K562 (cell line): ENCODE measurements around the gene PLXNA3. TPM values are rescaled to one million over a fixed set of nuclear protein-coding genes. Genes with fewer than 3 reads are reported as not detected.

ENCODE experiments used
- ATAC-seq: fragments of 200-7000 bp; cut with Tn5 transposase; 3 replicates; pipeline ENCODE4 v1.9.1; 2020; ENCODE audit warnings: moderate library complexity
- BruUV-seq: library from RNA; stranded (reverse); fragments of 400-500 nt; replicated peaks from 2 replicates; lab custom pipeline; 2021; lab: Mats Ljungman, UMichigan
- CTCF ChIA-PET: fragments of 300-600 bp; formaldehyde crosslinking; extraction: SDS; loops from one replicate; lab custom pipeline; 2021; ENCODE audit warnings: low intra/inter-chr PET ratio; lab: Yijun Ruan, JAX
- POLR2A ChIA-PET: fragments of 300-600, 350-650 bp; sonication (Branson Sonifier 250); formaldehyde crosslinking; extraction: SDS; loops from one replicate; lab custom pipeline; 2021; ENCODE audit warnings: antibody characterized with exemption, inconsistent platforms; lab: Yijun Ruan, JAX
- DNase-seq, 4 experiments: peaks; one replicate each; pipeline versions ENCODE4 v3.0.0 to v3.0.0-alpha.2; 2011 to 2018; ENCODE audit warnings: low spot score in 3 of 4, mixed read lengths in 3 of 4; ENCODE audit errors: extremely low read depth in 1 of 4
- FAIRE-seq: peaks from 2 replicates; lab custom pipeline; 2011; peaks lifted over from hg19 to GRCh38; lab: Jason Lieb, UNC
- H2AFZ ChIP-seq: 2 replicates; pipeline ENCODE4 v1.6.0; 2011; ENCODE audit warnings: low read depth, low read length, control low read depth, inconsistent platforms
- H3K27ac ChIP-seq: fragments of 200-600 bp; 3 replicates; pipeline ENCODE4 v1.8.0; 2011; ENCODE audit warnings: low read depth, mild to moderate bottlenecking, control low read depth, inconsistent platforms, low read length, moderate library complexity, mixed read lengths; ENCODE audit errors: extremely low read depth
- H3K27me3 ChIP-seq, 2 experiments: fragments of 300-600 bp in 1 of 2; 2 replicates in 1 of 2; 3 replicates in 1 of 2; pipeline versions ENCODE4 v1.6.0 to v1.8.0; 2011; ENCODE audit warnings: inconsistent platforms in 2 of 2, low read length in 2 of 2, mild to moderate bottlenecking in 1 of 2, mixed read lengths in 1 of 2, moderate library complexity in 1 of 2; ENCODE audit not compliant: control insufficient read depth in 2 of 2, insufficient read depth in 2 of 2
- H3K36me3 ChIP-seq: fragments of 300-600 bp; 3 replicates; pipeline ENCODE4 v1.8.0; 2011; ENCODE audit warnings: mild to moderate bottlenecking, low read length, inconsistent platforms; ENCODE audit not compliant: control insufficient read depth, insufficient read depth
- H3K4me1 ChIP-seq, 2 experiments: fragments of 200-600 bp in 1 of 2; replicated peaks in 1 of 2; 2 replicates in 1 of 2; 3 replicates in 1 of 2; pipeline versions ENCODE4 v1.5.1 to v1.8.0; 2011; ENCODE audit warnings: inconsistent platforms in 2 of 2, low read length in 2 of 2, mild to moderate bottlenecking in 1 of 2, mixed read lengths in 1 of 2, moderate library complexity in 1 of 2; ENCODE audit not compliant: control insufficient read depth in 2 of 2, insufficient read depth in 2 of 2
- H3K4me2 ChIP-seq: 2 replicates; pipeline ENCODE4 v1.6.1; 2011; ENCODE audit warnings: low read length, control low read depth, inconsistent platforms, mixed read lengths; ENCODE audit not compliant: insufficient read depth
- H3K4me3 ChIP-seq: fragments of 200-600 bp; sonication (generic), shearing (Covaris generic); 2 replicates; pipeline ENCODE4 v1.5.1; 2016; ENCODE audit warnings: control low read depth, inconsistent platforms
- H3K79me2 ChIP-seq: fragments of 200-600 bp; 3 replicates; pipeline ENCODE4 v1.8.0; 2011; ENCODE audit warnings: low read length, inconsistent platforms; ENCODE audit not compliant: control insufficient read depth, insufficient read depth
- H3K9ac ChIP-seq, 2 experiments: 2 replicates each; pipeline versions ENCODE4 v1.6.0 to v1.6.1; 2011; ENCODE audit warnings: low read depth in 2 of 2, low read length in 2 of 2, control low read depth in 1 of 2, inconsistent platforms in 1 of 2, mild to moderate bottlenecking in 1 of 2, mixed read lengths in 1 of 2; ENCODE audit not compliant: insufficient read depth in 1 of 2
- H3K9me1 ChIP-seq: one replicate; pipeline ENCODE4 v1.6.0; 2011; ENCODE audit warnings: inconsistent platforms, mild to moderate bottlenecking, low read length, moderate library complexity; ENCODE audit not compliant: control insufficient read depth, insufficient read depth
- H3K9me3 ChIP-seq: replicated peaks from 2 replicates; pipeline ENCODE4 v1.5.1; 2011; ENCODE audit warnings: low read depth, low read length, inconsistent platforms; ENCODE audit not compliant: control insufficient read depth, insufficient read depth
- H4K20me1 ChIP-seq: replicated peaks from 2 replicates; pipeline ENCODE4 v1.6.1; 2011; ENCODE audit warnings: low read length, inconsistent platforms, mixed read lengths; ENCODE audit not compliant: control insufficient read depth, insufficient read depth
- BRD4 ChIP-seq: fragments of 200-600 bp; sonication (generic); IDR thresholded peaks from 2 replicates; pipeline ENCODE4 v1.6.1; 2017; ENCODE audit warnings: inconsistent platforms
- IRF2 ChIP-seq: sonication (generic); formaldehyde crosslinking; IDR thresholded peaks from 2 replicates; pipeline ENCODE4 v1.8.1; 2022; ENCODE audit warnings: mild to moderate bottlenecking, missing genetic modification reagents
- KHSRP ChIP-seq: fragments of 450-650 bp; IDR thresholded peaks from 2 replicates; pipeline ENCODE4 v1.6.1; 2017
- SMAD2 ChIP-seq: fragments of 150-350 bp; IDR thresholded peaks from 2 replicates; pipeline ENCODE4 v1.6.1; 2014; ENCODE audit warnings: low read depth, mild to moderate bottlenecking, low read length
- SRSF9 ChIP-seq: fragments of 200-400 bp; formaldehyde crosslinking; IDR thresholded peaks from 2 replicates; pipeline ENCODE4 v1.6.1; 2017; ENCODE audit warnings: low read depth, low read length, borderline replicate concordance
- ZNF785 ChIP-seq: fragments of 250-450 bp; sonication (Bioruptor Pico); IDR thresholded peaks from 2 replicates; pipeline ENCODE4 v1.4.0; 2020; ENCODE audit warnings: mild to moderate bottlenecking
- ZSCAN32 ChIP-seq: fragments of 450-650 bp; formaldehyde crosslinking; IDR thresholded peaks from 2 replicates; pipeline ENCODE4 v1.4.0; 2020; ENCODE audit warnings: mild to moderate bottlenecking, moderate library complexity
- WGBS: fragments of 100-300 bp; shearing (Covaris generic); methylation state at CpG from one replicate; pipeline ENCODE4 v1.1.6; 2016; ENCODE audit warnings: low coverage, mixed read lengths; ENCODE audit not compliant: insufficient coverage; ENCODE audit errors: missing lambda C conversion rate; 5-methylcytosine and 5-hydroxymethylcytosine counted together
- in situ Hi-C: fragments of 300-500 bp; cut with MboI; formaldehyde crosslinking; loops from 4 replicates; pipeline ENCODE4 v1.15.0; 2018; ENCODE audit warnings: inconsistent platforms, mixed read lengths
- intact Hi-C: fragments of 100-400 bp; cut with micrococcal nuclease; formaldehyde crosslinking; loops from 2 replicates; pipeline ENCODE4 v1.14.2; 2022
- polyA plus RNA-seq, 8 experiments: library from polyadenylated mRNA; depleted of rRNA in 4 of 8; stranded (reverse) in 5 of 8; unstranded in 3 of 8; fragments of >200 nt; fragmentation: Nextera tagmentation in 2 of 8; fragmentation: Illumina TruSeq in 1 of 8; extraction: Ambion mirVana in 2 of 8; extraction: Trizol in 1 of 8; gene quantifications; 2 replicates each; pipeline versions ENCODE4 v1.2.1 to v1.2.3, GENCODE V29; 2011 to 2014; ENCODE audit warnings: inconsistent platforms in 1 of 8, missing spikeins in 1 of 8
- total RNA-seq, 7 experiments: library from RNA; depleted of rRNA in 6 of 7; stranded (reverse); fragments of >200 nt in 6 of 7; fragmentation: Illumina TruSeq in 2 of 7; extraction: Trizol in 2 of 7; gene quantifications; 2 replicates each; pipeline versions ENCODE4 v1.2.1 to v1.2.3, GENCODE V29; 2011 to 2021; ENCODE audit warnings: low replicate concordance in 1 of 7
- TF ChIP-seq, protein P1 (sequence below): sonication (generic); formaldehyde crosslinking; IDR thresholded peaks from 2 replicates; pipeline ENCODE4 v1.8.0; 2022; ENCODE audit warnings: mild to moderate bottlenecking, missing genetic modification reagents
- TF ChIP-seq, protein P2 (sequence below): fragments of 250-450 bp; sonication (Bioruptor Pico); IDR thresholded peaks from 2 replicates; pipeline ENCODE4 v1.8.0; 2022; ENCODE audit warnings: moderate library complexity, mild to moderate bottlenecking, inconsistent platforms
- TF ChIP-seq, protein P3 (sequence below), 2 experiments: fragments of 450-650 bp; formaldehyde crosslinking in 1 of 2; IDR thresholded peaks; 2 replicates each; pipeline versions ENCODE4 v1.4.0 to v1.6.1; 2014 to 2020; ENCODE audit warnings: mild to moderate bottlenecking in 2 of 2, borderline replicate concordance in 1 of 2, low read depth in 1 of 2
- TF ChIP-seq, protein P4 (sequence below), 2 experiments: fragments of 200-800 bp in 1 of 2; sonication (Bioruptor generic) in 1 of 2; sonication (generic) in 1 of 2; formaldehyde crosslinking in 1 of 2; IDR thresholded peaks in 1 of 2; conservative IDR thresholded peaks in 1 of 2; 2 replicates each; pipeline versions ENCODE4 v1.5.0 to v1.6.1; 2016 to 2020; ENCODE audit warnings: missing compliant biosample characterization in 1 of 2, missing genetic modification characterization in 1 of 2, missing genetic modification reagents in 1 of 2

The PLXNA3 gene
- total and polyA plus RNA-seq, 9 of the 15 experiments (the other 6 are each of a cell fraction or from before 2014, with no cell fraction given) = 0.32 to 47.8 (median 7.5) TPM

DNA sequence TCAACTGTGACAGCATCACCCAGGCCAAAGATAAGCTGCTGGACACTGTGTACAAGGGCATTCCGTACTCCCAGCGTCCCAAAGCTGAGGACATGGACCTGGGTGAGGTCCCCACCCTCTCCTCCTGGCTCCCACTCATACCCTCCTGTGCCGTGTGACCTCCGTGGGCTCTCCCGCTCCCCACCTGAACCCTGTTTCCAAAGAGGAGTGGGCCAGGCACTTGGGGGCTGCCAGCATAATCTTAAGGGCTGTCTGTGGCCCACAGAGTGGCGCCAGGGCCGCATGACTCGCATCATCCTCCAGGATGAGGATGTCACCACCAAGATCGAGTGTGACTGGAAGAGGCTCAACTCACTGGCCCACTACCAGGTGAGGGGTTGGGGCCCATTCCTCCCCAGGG, 11.0 kb downstream of the PLXNA3 start (continued):
- TF ChIP-seq SRSF9 = no peak
- TF ChIP-seq IRF2 = no peak
- no peak for TF ChIP-seq KHSRP
- no peak for TF ChIP-seq SMAD2
- no peak for TF ChIP-seq ZSCAN32 (CRISPR knock-in tag)
- TF ChIP-seq, protein P1, sequence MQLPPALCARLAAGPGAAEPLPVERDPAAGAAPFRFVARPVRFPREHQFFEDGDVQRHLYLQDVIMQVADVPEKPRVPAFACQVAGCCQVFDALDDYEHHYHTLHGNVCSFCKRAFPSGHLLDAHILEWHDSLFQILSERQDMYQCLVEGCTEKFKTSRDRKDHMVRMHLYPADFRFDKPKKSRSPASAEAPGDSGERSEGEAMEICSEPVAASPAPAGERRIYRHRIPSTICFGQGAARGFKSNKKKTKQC (CRISPR knock-in tag) = no peak
- no peak for TF ChIP-seq BRD4

DNA sequence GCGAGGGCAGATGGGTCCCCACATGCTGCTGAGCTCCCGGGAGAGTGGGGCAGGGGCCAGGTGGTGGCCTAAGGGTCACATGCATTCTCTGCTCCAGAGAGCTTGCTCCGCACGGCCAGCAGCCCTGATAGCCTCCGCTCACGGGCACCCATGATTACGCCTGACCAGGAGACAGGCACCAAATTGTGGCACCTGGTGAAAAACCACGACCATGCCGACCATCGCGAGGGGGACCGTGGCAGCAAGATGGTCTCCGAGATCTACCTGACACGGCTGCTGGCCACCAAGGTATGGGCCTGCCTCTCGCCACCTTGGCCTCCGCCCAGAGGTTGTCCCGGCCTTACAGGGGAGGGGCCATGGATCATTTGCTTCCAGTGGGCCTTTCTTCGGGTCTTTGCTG, 11.8 kb downstream of the PLXNA3 start:
- no peaks in the 10 kb centered on the region for H3K9me1 ChIP-seq
- H3K79me2 ChIP-seq = no peaks in the 10 kb centered on the region
- no peak overlapping the region for H3K9ac ChIP-seq
- no peak overlapping the region for H3K27ac ChIP-seq
- POLR2A ChIA-PET = interaction anchor here (1.1 kb wide), 1 partner anchor 9 kb away, joined by 4 read pairs; the partner anchor contains the start of gene LAGE3
- H2AFZ ChIP-seq = no peak overlapping the region
- in situ Hi-C loops = no loop called here
- no peaks in the 10 kb centered on the region for H4K20me1 ChIP-seq
- ATAC-seq (no peak), DNase-seq (no peak), FAIRE-seq (no peak)
- CTCF ChIA-PET = no interaction called here
- no peak overlapping the region for H3K4me2 ChIP-seq
- intact Hi-C loops = no loop called here
- H3K9me3 ChIP-seq = no peaks in the 10 kb centered on the region
- WGBS = 97% methylated on average over 14 of the region's 18 CpGs
- H3K27me3 ChIP-seq = no peaks in the 10 kb centered on the region
- no TSS peak for BruUV-seq
- peaks cover 0 to 14% of the 10 kb centered on the region in 2 experiments; a peak in 2 of 5 replicates for H3K4me1 ChIP-seq
- no peak overlapping the region for H3K4me3 ChIP-seq
- peaks cover 73% of the 10 kb centered on the region; the same call in 2 of the 3 replicates for H3K36me3 ChIP-seq
- TF ChIP-seq, protein P2, sequence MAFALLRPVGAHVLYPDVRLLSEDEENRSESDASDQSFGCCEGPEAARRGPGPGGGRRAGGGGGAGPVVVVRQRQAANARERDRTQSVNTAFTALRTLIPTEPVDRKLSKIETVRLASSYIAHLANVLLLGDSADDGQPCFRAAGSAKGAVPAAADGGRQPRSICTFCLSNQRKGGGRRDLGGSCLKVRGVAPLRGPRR = no peak
- TF ChIP-seq, protein P3, sequence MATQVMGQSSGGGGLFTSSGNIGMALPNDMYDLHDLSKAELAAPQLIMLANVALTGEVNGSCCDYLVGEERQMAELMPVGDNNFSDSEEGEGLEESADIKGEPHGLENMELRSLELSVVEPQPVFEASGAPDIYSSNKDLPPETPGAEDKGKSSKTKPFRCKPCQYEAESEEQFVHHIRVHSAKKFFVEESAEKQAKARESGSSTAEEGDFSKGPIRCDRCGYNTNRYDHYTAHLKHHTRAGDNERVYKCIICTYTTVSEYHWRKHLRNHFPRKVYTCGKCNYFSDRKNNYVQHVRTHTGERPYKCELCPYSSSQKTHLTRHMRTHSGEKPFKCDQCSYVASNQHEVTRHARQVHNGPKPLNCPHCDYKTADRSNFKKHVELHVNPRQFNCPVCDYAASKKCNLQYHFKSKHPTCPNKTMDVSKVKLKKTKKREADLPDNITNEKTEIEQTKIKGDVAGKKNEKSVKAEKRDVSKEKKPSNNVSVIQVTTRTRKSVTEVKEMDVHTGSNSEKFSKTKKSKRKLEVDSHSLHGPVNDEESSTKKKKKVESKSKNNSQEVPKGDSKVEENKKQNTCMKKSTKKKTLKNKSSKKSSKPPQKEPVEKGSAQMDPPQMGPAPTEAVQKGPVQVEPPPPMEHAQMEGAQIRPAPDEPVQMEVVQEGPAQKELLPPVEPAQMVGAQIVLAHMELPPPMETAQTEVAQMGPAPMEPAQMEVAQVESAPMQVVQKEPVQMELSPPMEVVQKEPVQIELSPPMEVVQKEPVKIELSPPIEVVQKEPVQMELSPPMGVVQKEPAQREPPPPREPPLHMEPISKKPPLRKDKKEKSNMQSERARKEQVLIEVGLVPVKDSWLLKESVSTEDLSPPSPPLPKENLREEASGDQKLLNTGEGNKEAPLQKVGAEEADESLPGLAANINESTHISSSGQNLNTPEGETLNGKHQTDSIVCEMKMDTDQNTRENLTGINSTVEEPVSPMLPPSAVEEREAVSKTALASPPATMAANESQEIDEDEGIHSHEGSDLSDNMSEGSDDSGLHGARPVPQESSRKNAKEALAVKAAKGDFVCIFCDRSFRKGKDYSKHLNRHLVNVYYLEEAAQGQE (IDR thresholded peaks at IDR 0.05; ENCODE audit: borderline replicate concordance) = no peak
- TF ChIP-seq, protein P3 (CRISPR knock-in tag; IDR thresholded peaks at IDR 0.05; ENCODE audit: low read depth) = no peak
- TF ChIP-seq, protein P4, sequence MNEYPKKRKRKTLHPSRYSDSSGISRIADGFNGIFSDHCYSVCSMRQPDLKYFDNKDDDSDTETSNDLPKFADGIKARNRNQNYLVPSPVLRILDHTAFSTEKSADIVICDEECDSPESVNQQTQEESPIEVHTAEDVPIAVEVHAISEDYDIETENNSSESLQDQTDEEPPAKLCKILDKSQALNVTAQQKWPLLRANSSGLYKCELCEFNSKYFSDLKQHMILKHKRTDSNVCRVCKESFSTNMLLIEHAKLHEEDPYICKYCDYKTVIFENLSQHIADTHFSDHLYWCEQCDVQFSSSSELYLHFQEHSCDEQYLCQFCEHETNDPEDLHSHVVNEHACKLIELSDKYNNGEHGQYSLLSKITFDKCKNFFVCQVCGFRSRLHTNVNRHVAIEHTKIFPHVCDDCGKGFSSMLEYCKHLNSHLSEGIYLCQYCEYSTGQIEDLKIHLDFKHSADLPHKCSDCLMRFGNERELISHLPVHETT (CRISPR knock-in tag; conservative IDR thresholded peaks at IDR 0.05 in 1 of 2, IDR thresholded peaks at IDR 0.05 in 1 of 2) = no peak
- TF ChIP-seq ZNF785 (CRISPR knock-in tag) = no peak
